Fibroblast of pulmonary artery (primary cell): ENCODE measurements around the gene SLFN13.

Source experiments
- DNase-seq: peaks from one replicate; pipeline ENCODE4 v3.0.0-alpha.2; 2010; ENCODE audit warnings: low read depth
- H3K4me3 ChIP-seq: replicated peaks from 2 replicates; pipeline ENCODE4 v1.5.1; 2011; ENCODE audit warnings: low read depth, mild to moderate bottlenecking, control low read depth, low read length, moderate library complexity
- CTCF ChIP-seq: IDR thresholded peaks from 2 replicates; pipeline ENCODE4 v1.5.1; 2011; ENCODE audit warnings: mild to moderate bottlenecking, control low read depth, low read length, inconsistent platforms; ENCODE audit errors: missing control alignments

Gene SLFN13

GRCh38 chr17:35453171-35453570, 4.6 kb upstream of the SLFN13 start:
- no peak for DNase-seq
- no peak overlapping the region for H3K4me3 ChIP-seq
- no peak for TF ChIP-seq CTCF

GRCh38 chr17:35449371-35449931, 885 bp upstream of the SLFN13 start:
- H3K4me3 ChIP-seq, result no peak overlapping the region
- DNase-seq, result no peak
- TF ChIP-seq CTCF, result no peak

- no peak for TF ChIP-seq CTCF
- DNase-seq, result no peak
- peak overlapping the region; percentile 56 for H3K4me3 ChIP-seq
Observed at GRCh38 chr17:35448899-35449227, 297 bp upstream of the SLFN13 start.

GRCh38 chr17:35447499-35447898, 1.1 kb downstream of the SLFN13 start:
- DNase-seq, result no peak
- TF ChIP-seq CTCF, result no peak
- H3K4me3 ChIP-seq, result no peak overlapping the region

- no peak overlapping the region for H3K4me3 ChIP-seq
- TF ChIP-seq CTCF, result no peak
- no peak for DNase-seq
Observed at GRCh38 chr17:35438433-35438832, 10.1 kb downstream of the SLFN13 start.

- DNase-seq, result peak; percentile 99
- peak overlapping the region; percentile 84 for H3K4me3 ChIP-seq
- peak; percentile 43 for TF ChIP-seq CTCF
Observed at GRCh38 chr17:35433075-35433894, 15.3 kb downstream of the SLFN13 start.
